ENCODE measurements around the gene KCNH3.

The KCNH3 gene

DNA sequence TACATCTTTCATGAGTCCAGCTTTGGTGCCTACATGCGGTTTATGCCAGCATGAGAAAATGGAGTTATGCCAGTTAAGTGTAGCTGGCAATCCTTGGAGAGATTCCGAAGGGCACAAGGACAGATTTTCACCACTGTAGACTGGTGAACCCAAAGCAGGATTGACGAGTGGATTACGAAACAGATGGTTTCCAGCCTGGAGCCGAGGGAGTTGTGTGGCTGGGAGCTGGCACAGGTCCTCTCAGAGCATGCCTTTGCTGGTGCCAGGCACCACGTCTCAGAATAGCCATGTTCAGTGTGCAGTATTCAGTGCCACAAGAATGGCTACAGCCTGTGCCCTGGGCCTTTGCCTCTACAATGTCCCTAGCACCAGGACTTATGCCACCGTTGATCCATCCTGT lies 13.2 kb downstream of the KCNH3 start:
- no peak overlapping the region for H3K4me3 ChIP-seq (ENCODE audit: low read length)
- DNase-seq (ENCODE audit: low read depth), result peak; percentile 73
- TF ChIP-seq, protein P1, sequence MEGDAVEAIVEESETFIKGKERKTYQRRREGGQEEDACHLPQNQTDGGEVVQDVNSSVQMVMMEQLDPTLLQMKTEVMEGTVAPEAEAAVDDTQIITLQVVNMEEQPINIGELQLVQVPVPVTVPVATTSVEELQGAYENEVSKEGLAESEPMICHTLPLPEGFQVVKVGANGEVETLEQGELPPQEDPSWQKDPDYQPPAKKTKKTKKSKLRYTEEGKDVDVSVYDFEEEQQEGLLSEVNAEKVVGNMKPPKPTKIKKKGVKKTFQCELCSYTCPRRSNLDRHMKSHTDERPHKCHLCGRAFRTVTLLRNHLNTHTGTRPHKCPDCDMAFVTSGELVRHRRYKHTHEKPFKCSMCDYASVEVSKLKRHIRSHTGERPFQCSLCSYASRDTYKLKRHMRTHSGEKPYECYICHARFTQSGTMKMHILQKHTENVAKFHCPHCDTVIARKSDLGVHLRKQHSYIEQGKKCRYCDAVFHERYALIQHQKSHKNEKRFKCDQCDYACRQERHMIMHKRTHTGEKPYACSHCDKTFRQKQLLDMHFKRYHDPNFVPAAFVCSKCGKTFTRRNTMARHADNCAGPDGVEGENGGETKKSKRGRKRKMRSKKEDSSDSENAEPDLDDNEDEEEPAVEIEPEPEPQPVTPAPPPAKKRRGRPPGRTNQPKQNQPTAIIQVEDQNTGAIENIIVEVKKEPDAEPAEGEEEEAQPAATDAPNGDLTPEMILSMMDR (IDR thresholded peaks at IDR 0.05; ENCODE audit: insufficient read depth, low read depth, low read length, missing control alignments), result no peak

DNA sequence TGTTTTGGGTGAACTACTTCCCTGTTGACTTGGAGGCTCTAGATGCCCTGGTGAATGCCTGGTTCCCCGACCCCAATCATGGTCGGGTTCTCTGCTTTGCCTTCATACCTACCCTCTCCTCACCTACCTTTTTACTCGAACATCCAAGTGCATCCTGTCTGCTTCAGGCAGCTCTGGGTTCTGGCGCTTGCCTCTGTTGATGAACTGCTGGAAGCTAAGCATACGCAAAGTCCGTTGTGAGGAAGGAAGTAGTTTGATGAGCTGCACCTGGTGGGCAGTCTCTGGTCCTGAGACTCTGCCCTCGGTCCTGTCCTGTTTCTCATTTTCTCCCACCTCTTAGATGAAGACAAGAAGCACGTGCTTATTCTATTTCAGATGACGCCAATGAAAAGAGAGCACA lies 13.6 kb downstream of the KCNH3 start:
- DNase-seq (ENCODE audit: low read depth), result no peak
- H3K4me3 ChIP-seq (ENCODE audit: low read length), result no peak overlapping the region

DNA sequence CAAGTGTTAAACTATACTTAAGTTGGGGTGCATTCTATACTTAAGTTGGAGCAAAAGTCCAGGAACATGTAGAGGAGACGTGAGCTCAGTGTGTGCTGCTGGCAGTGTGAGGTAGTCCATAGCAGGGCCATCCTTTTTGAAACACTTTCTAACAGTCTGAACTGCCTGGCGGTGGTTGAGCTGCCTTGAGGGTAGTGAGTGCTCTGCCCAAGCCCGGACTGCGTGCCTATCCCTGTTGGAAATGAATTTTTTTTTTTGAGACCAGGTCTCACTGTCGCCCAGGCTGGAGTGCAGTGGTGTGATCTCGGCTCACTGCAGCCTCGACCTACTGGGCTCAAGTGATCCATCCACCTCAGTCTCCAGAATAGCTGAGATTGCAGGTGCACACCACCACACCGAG lies 14.1 kb downstream of the KCNH3 start:
- TF ChIP-seq, protein P1 (IDR thresholded peaks at IDR 0.05; ENCODE audit: insufficient read depth, low read depth, low read length, missing control alignments), result no peak
- no peak overlapping the region for H3K4me3 ChIP-seq (ENCODE audit: low read length)
- no peak for DNase-seq (ENCODE audit: low read depth)

More for the DNA sequence above, 13.6 kb downstream of the KCNH3 start:
- TF ChIP-seq, protein P1 (IDR thresholded peaks at IDR 0.05; ENCODE audit: insufficient read depth, low read depth, low read length, missing control alignments), result no peak

DNA sequence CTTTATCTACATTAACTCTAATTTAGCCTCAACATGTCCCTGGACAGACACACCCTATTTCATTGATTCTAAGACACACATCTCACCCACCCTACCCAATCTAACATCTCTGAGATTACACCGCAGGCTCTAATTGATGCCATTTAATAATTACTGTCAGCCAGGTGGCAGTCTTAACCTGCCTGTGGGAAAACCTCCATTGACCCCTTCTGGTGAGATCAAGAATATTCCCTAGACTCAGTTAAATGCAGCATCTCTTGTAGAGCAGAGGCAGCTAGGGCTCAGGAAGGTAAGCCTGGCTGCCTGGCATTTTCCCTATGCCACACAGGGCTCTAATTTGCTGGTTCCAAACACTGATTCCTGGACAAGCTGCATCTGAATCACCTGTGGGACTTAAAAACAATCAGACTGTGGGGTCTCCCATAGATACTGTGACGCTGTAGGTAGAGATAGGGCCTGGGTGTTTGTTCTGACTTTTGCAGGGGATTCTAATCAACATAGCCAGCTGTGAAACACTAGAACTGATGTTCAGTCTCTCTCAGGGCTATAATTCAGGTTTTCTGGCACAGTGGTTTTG lies 14.8 kb downstream of the KCNH3 start:
- peak; percentile 70 for DNase-seq (ENCODE audit: low read depth)
- no peak overlapping the region for H3K4me3 ChIP-seq (ENCODE audit: low read length)
- TF ChIP-seq, protein P1 (IDR thresholded peaks at IDR 0.05; ENCODE audit: insufficient read depth, low read depth, low read length, missing control alignments), result peak; percentile 82

DNA sequence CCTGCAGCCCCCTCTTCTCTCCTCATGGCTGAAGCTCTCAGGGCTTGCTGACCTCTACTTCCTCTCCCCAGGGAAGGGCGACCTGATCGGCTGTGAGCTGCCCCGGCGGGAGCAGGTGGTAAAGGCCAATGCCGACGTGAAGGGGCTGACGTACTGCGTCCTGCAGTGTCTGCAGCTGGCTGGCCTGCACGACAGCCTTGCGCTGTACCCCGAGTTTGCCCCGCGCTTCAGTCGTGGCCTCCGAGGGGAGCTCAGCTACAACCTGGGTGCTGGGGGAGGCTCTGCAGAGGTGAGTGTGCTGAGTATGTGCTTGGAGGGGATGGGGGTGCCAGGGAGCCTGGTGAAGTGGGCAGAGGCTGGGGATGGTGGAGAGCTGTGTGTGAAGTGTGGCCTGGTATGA lies 15.4 kb downstream of the KCNH3 start:
- no peak for DNase-seq (ENCODE audit: low read depth)
- H3K4me3 ChIP-seq (ENCODE audit: low read length), result no peak overlapping the region
- TF ChIP-seq, protein P1 (IDR thresholded peaks at IDR 0.05; ENCODE audit: insufficient read depth, low read depth, low read length, missing control alignments), result no peak

DNA sequence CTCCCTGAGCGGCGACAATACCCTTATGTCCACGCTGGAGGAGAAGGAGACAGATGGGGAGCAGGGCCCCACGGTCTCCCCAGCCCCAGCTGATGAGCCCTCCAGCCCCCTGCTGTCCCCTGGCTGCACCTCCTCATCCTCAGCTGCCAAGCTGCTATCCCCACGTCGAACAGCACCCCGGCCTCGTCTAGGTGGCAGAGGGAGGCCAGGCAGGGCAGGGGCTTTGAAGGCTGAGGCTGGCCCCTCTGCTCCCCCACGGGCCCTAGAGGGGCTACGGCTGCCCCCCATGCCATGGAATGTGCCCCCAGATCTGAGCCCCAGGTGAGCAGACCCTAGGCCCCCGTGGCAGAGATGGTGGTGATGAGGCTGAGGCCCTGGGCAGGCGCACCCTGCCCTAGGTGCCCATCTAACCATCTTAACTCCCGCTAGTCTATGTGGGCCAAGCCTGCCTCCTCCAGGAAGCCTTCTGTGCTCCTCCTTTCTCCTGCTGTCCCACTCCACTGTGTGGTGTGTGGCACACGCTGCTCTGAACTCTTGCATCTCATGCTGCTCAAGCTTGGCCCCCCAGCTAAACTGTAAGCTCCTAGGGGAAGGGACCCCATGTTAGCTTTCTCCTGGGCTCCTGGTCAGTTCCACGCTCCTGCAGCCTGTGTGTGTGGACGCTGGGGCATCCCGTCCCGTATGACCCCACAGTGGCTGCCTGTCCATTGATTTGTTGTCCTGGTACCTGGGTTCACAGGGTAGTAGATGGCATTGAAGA lies 17.0 kb downstream of the KCNH3 start:
- H3K4me3 ChIP-seq (ENCODE audit: low read length), result no peak overlapping the region
- TF ChIP-seq, protein P1 (IDR thresholded peaks at IDR 0.05; ENCODE audit: insufficient read depth, low read depth, low read length, missing control alignments), result no peak
- no peak for DNase-seq (ENCODE audit: low read depth)
